Neutrophil (primary cell): ENCODE measurements around the gene UNC5B.

Source experiments
- H3K27ac ChIP-seq: fragments of 200-600 bp; sonication (generic); 2 replicates; pipeline ENCODE4 v1.5.1; 2016; ENCODE audit warnings: mild to moderate bottlenecking, moderate library complexity
- H3K27me3 ChIP-seq: fragments of 200-600 bp; sonication (generic); 2 replicates; pipeline ENCODE4 v1.6.0; 2016; ENCODE audit warnings: mild to moderate bottlenecking
- H3K36me3 ChIP-seq: fragments of 200-600 bp; sonication (generic); 2 replicates; pipeline ENCODE4 v1.5.1; 2017
- H3K4me1 ChIP-seq, 2 experiments: fragments of 200-600 bp in 1 of 2; sonication (generic) in 1 of 2; 1 replicate in 1 of 2; 2 replicates in 1 of 2; pipeline versions ENCODE4 v1.5.1 to v1.6.1; 2013 to 2016; ENCODE audit warnings: low read depth in 1 of 2, low read length in 1 of 2, mild to moderate bottlenecking in 1 of 2, moderate library complexity in 1 of 2; ENCODE audit not compliant: control insufficient read depth in 1 of 2, insufficient read depth in 1 of 2
- H3K4me3 ChIP-seq, 2 experiments: fragments of 200-600 bp in 1 of 2; sonication (generic) in 1 of 2; 1 replicate in 1 of 2; 2 replicates in 1 of 2; pipeline ENCODE4 v1.5.1; 2013 to 2016; ENCODE audit warnings: low read depth in 1 of 2, low read length in 1 of 2, mild to moderate bottlenecking in 1 of 2, moderate library complexity in 1 of 2
- H3K9me3 ChIP-seq: fragments of 200-600 bp; sonication (generic); 2 replicates; pipeline ENCODE4 v1.5.1; 2016
- TF ChIP-seq, protein P1 (sequence below): fragments of 200-600 bp; sonication (generic); IDR thresholded peaks from 2 replicates; pipeline ENCODE4 v1.5.1; 2016; ENCODE audit warnings: antibody characterized with exemption

Gene UNC5B

DNA sequence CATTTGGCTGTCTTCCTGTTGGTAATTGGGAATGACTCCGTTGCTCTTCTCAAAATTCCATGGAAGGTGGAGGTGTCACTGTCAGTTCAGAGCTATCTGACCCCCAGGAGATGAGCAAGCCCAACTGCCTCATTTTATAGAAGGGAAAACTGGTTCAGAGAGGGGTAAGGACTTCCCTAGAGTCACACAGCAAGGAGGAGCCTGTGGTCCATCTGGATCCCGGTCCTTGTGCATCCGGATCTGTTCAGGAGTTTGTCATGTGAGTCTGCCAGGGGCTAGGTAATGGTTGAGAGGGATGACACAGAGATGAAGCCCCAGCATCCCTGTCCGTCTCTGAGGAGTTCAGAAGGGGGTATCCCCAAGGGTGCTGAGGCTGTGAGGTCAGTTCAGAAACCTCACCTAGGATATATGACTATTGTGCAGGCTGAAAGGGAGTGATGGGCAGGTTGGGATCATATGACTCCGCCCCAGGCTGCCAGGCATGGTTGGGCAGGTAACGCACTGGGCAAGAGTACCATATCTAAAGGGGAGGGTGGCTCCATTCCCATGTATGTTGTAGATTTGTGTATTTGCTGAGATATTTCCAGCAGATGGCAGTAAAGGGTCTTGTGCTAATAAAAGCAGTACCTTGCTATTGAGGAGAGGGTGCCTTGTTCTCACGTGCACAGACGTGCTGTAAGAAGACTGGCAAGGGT lies 90.7 kb downstream of the UNC5B start:
- Histone ChIP-seq H3K27ac (no peak overlapping the region), H3K36me3 (no peaks in the 10 kb centered on the region), H3K27me3 (no peaks in the 10 kb centered on the region), H3K4me3 (no peak overlapping the region), H3K4me1 (no peaks in the 10 kb centered on the region), H3K9me3 (no peaks in the 10 kb centered on the region)
- TF ChIP-seq, protein P1, sequence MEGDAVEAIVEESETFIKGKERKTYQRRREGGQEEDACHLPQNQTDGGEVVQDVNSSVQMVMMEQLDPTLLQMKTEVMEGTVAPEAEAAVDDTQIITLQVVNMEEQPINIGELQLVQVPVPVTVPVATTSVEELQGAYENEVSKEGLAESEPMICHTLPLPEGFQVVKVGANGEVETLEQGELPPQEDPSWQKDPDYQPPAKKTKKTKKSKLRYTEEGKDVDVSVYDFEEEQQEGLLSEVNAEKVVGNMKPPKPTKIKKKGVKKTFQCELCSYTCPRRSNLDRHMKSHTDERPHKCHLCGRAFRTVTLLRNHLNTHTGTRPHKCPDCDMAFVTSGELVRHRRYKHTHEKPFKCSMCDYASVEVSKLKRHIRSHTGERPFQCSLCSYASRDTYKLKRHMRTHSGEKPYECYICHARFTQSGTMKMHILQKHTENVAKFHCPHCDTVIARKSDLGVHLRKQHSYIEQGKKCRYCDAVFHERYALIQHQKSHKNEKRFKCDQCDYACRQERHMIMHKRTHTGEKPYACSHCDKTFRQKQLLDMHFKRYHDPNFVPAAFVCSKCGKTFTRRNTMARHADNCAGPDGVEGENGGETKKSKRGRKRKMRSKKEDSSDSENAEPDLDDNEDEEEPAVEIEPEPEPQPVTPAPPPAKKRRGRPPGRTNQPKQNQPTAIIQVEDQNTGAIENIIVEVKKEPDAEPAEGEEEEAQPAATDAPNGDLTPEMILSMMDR: no peak

DNA sequence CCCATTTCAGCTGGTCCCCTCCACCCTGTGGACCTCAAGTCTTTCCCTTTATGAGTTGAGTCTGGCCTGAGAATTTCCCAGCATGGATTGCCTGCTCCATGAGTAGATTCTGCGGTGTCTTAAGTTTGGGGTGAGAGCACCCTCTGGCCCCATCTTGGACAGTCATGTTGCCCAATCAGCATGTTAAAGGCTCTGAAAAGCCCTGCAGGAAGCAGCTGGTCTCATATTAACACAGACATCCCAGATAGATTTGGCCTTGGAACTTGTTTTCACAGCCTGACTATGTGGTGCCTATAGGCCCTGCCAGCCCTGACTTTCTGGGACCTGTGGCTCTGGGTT lies 91.2 kb downstream of the UNC5B start:
- Histone ChIP-seq H3K27me3 (no peaks in the 10 kb centered on the region), H3K9me3 (no peaks in the 10 kb centered on the region)
- TF ChIP-seq, protein P1: no peak

DNA sequence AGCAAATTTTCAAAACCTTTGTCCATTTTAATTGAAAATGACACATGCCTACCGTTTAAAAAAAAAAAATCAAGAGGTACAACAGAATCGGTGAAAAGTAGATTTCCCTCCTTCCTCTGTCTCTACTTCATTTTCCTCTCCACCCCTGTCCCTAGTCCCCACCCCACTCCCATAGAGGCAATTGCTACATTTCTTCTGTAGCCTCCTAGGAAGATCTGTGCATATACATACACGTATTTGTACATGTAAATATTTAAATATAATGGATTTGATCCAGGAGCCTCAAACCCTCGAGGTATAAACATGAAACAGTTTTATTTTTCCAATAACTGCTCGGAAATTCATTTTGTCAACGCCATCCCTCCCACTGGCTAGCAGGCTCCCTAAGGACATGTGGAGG lies 92.5 kb downstream of the UNC5B start:
- no peak overlapping the region for H3K27ac ChIP-seq
- H3K9me3 ChIP-seq: no peaks in the 10 kb centered on the region
- H3K36me3 ChIP-seq: no peaks in the 10 kb centered on the region
- TF ChIP-seq, protein P1: no peak
- no peak overlapping the region for H3K4me3 ChIP-seq
- no peaks in the 10 kb centered on the region for H3K27me3 ChIP-seq
- H3K4me1 ChIP-seq: no peaks in the 10 kb centered on the region

More for the DNA sequence above, 91.2 kb downstream of the UNC5B start:
- no peak overlapping the region for H3K27ac ChIP-seq
- H3K4me3 ChIP-seq: no peak overlapping the region
- no peaks in the 10 kb centered on the region for H3K4me1 ChIP-seq
- no peaks in the 10 kb centered on the region for H3K36me3 ChIP-seq

DNA sequence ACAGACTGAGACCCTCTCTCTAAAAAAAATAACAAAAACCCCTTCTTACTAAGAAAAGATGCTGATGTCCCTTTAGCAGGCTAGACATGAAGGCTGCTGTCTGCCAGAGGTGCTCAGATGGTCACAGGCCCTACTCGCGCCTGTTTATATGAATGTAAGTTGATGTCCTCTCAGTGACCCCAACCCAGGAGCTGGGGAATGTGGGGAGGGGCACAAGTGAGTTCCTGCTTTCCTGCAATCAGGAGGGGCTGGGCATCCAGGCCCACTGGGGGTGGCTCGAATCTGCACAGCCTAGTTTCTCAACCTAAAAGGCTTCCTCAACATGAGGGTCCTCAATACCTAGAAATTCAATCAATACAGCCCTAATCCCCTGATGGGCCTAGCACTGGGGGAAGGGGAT lies 94.6 kb downstream of the UNC5B start:
- no peaks in the 10 kb centered on the region for H3K36me3 ChIP-seq
- H3K27ac ChIP-seq: no peak overlapping the region
- no peaks in the 10 kb centered on the region for H3K27me3 ChIP-seq
- H3K4me3 ChIP-seq: no peak overlapping the region
- TF ChIP-seq, protein P1: no peak
- H3K4me1 ChIP-seq: no peaks in the 10 kb centered on the region
- H3K9me3 ChIP-seq: no peaks in the 10 kb centered on the region

DNA sequence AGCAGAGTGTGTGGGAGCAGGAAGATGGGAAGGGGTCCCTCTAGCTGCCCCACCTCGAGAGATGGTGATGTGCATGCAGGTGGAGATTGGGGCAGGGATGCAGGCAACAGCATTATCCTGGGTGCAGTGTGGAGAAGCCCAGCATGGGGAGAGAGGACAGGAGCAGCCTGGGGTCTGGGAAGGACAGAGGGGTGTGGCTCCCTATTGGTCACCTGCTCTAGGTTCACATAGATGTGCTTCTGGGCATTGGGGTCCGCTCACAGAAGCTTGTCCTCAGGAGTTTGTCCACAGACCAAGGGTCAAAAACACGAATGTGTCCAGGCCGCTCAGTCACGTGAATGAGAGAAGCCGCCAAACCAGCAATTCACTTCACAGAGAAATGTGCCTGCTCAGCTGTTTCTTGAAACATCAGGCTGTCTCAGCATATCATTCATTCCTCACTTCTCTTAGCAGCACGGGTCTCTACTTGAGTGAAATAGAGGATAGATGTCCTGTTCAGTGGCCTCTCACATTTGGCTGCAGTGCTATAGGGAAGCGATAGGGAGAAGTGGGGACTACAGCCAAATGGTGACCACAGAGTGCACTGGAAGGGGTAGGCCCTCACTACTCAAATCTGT lies 95.2 kb downstream of the UNC5B start:
- TF ChIP-seq, protein P1: no peak
- Histone ChIP-seq H3K9me3 (no peaks in the 10 kb centered on the region), H3K27ac (no peak overlapping the region), H3K27me3 (no peaks in the 10 kb centered on the region), H3K4me1 (no peaks in the 10 kb centered on the region), H3K36me3 (no peaks in the 10 kb centered on the region), H3K4me3 (no peak overlapping the region)
